ENCODE measurements around the gene DENND10.

The DENND10 gene

DNA sequence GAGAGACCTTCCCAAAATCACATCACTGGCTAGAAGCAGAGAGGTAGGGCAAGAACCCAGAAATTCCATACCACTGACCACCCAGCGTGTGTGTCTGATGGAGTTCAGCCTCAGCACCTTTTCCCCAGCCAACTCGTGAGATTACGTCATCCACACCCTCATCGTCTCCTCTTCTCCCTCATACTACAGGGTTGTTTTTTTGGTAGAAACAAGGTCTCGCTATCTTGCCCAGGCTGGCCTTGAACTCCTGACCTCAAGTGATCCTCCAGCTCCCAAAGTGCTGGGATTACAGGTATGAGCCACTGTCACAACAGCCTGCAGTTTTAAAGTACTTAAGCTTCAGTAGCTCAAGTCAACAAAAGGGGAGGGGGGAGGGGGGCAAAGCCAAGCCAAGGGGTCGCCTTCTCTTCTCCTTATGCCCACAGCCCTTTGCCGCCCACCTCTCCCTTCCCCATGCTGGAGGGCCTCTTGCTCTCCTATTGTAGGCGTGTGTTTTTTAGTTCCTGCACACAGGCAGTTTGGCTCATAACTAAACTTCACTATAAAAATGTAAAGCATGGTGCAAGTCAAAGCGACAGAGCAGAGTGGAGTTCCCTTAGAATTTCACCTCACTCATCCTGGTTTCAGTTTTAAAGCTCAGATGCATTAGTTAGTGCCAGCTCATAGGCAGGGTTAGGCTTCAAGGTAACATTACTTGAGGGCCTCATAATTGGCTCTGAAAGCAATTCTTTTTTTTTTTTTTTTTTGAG is 79.9 kb downstream of the DENND10 start:
- TF ChIP-seq, protein P1, sequence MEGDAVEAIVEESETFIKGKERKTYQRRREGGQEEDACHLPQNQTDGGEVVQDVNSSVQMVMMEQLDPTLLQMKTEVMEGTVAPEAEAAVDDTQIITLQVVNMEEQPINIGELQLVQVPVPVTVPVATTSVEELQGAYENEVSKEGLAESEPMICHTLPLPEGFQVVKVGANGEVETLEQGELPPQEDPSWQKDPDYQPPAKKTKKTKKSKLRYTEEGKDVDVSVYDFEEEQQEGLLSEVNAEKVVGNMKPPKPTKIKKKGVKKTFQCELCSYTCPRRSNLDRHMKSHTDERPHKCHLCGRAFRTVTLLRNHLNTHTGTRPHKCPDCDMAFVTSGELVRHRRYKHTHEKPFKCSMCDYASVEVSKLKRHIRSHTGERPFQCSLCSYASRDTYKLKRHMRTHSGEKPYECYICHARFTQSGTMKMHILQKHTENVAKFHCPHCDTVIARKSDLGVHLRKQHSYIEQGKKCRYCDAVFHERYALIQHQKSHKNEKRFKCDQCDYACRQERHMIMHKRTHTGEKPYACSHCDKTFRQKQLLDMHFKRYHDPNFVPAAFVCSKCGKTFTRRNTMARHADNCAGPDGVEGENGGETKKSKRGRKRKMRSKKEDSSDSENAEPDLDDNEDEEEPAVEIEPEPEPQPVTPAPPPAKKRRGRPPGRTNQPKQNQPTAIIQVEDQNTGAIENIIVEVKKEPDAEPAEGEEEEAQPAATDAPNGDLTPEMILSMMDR (IDR thresholded peaks at IDR 0.05; ENCODE audit: low read depth, low read length): no peak
- H3K4me3 ChIP-seq (ENCODE audit: low read depth, low read length): no peak overlapping the region
